Cardiac muscle cell (in vitro differentiated cells and primary cell): ENCODE data around the gene ZIC5. TPM values are rescaled to one million over a fixed set of nuclear protein-coding genes. Genes with fewer than 3 reads are reported as not detected.

ENCODE experiments used
- DNase-seq, 2 donors: peaks; one replicate each; pipeline versions ENCODE4 v3.0.0 to v3.0.0-alpha.2; 2010 to 2017; ENCODE audit warnings: low read depth in 1 of 2, low spot score in 1 of 2
- H3K27ac ChIP-seq: fragments of 200-600 bp; sonication (generic); 2 replicates; pipeline ENCODE4 v1.5.1; 2016
- H3K27me3 ChIP-seq: fragments of 200-600 bp; sonication (generic); 2 replicates; pipeline ENCODE4 v1.6.0; 2016; ENCODE audit warnings: control low read depth
- H3K36me3 ChIP-seq: fragments of 200-600 bp; sonication (generic); 2 replicates; pipeline ENCODE4 v1.5.1; 2016; ENCODE audit warnings: control low read depth
- H3K4me1 ChIP-seq: fragments of 200-600 bp; sonication (generic); 2 replicates; pipeline ENCODE4 v1.8.1; 2017; ENCODE audit warnings: low read depth, mild to moderate bottlenecking, mixed run types
- H3K4me3 ChIP-seq: fragments of 200-600 bp; sonication (generic); 2 replicates; pipeline ENCODE4 v1.5.1; 2016; ENCODE audit warnings: mild to moderate bottlenecking
- H3K9me3 ChIP-seq: fragments of 200-600 bp; sonication (generic); 2 replicates; pipeline ENCODE4 v1.5.1; 2017; ENCODE audit warnings: low read depth, mild to moderate bottlenecking, control low read depth
- polyA plus RNA-seq: library from polyadenylated mRNA; unstranded; fragments of >200 nt; fragmentation: Nextera tagmentation; extraction: Ambion mirVana; gene quantifications from 2 replicates; pipeline ENCODE4 v1.2.1, GENCODE V29; 2016
- total RNA-seq: library from RNA; depleted of rRNA; stranded (reverse); fragments of >200 nt; gene quantifications from 2 replicates; pipeline ENCODE4 v1.2.3, GENCODE V29; 2016
- TF ChIP-seq, protein P1 (sequence below): IDR thresholded peaks from 2 replicates; pipeline ENCODE4 v1.5.1; 2012; ENCODE audit warnings: low read depth, mild to moderate bottlenecking, low read length

ZIC5 gene
- total and polyA plus RNA-seq, 2 experiments from 2014 or later: 0.22 to 0.69 TPM

DNA sequence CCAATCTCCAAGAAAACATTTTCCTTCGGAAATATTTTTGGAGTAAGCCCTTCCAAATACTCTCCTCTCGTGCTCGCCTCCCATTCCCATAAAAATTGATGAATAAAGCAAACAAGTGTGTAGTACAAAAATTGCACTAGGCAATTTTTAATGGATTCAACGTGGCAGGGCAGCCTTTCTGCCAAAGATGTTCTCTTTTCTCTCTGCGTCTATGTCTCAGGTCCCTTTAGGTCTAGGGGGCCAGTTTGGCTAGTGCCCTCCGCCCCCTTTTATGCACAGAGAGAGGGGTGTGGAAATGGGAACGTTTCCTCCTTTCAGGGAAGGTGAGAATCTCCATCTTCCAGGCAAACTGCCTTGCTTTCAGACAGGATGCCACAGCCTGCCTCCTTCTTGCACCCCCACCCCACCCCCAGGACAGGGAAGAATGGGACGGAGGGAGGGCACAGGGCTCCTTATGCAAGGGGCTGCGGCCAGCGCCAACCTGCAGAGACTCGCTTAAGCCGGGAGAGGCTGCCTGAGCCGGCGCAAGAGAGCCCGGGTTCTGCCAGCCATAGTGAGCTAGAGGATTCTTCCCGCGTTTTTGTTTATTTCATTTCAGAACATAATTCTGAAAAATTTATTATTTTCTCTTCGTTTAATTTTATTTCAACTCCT, 7.4 kb upstream of the ZIC5 start:
- H3K9me3 ChIP-seq: no peaks in the 10 kb centered on the region
- no peaks in the 10 kb centered on the region for H3K36me3 ChIP-seq
- peak in 1 of 2 donors; percentile 59 for DNase-seq
- no peaks in the 10 kb centered on the region for H3K4me1 ChIP-seq
- H3K27me3 ChIP-seq: peaks cover 97% of the 10 kb centered on the region
- H3K4me3 ChIP-seq: peak overlapping the region; percentile 54
- TF ChIP-seq, protein P1, sequence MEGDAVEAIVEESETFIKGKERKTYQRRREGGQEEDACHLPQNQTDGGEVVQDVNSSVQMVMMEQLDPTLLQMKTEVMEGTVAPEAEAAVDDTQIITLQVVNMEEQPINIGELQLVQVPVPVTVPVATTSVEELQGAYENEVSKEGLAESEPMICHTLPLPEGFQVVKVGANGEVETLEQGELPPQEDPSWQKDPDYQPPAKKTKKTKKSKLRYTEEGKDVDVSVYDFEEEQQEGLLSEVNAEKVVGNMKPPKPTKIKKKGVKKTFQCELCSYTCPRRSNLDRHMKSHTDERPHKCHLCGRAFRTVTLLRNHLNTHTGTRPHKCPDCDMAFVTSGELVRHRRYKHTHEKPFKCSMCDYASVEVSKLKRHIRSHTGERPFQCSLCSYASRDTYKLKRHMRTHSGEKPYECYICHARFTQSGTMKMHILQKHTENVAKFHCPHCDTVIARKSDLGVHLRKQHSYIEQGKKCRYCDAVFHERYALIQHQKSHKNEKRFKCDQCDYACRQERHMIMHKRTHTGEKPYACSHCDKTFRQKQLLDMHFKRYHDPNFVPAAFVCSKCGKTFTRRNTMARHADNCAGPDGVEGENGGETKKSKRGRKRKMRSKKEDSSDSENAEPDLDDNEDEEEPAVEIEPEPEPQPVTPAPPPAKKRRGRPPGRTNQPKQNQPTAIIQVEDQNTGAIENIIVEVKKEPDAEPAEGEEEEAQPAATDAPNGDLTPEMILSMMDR: no peak
- H3K27ac ChIP-seq: no peak overlapping the region

DNA sequence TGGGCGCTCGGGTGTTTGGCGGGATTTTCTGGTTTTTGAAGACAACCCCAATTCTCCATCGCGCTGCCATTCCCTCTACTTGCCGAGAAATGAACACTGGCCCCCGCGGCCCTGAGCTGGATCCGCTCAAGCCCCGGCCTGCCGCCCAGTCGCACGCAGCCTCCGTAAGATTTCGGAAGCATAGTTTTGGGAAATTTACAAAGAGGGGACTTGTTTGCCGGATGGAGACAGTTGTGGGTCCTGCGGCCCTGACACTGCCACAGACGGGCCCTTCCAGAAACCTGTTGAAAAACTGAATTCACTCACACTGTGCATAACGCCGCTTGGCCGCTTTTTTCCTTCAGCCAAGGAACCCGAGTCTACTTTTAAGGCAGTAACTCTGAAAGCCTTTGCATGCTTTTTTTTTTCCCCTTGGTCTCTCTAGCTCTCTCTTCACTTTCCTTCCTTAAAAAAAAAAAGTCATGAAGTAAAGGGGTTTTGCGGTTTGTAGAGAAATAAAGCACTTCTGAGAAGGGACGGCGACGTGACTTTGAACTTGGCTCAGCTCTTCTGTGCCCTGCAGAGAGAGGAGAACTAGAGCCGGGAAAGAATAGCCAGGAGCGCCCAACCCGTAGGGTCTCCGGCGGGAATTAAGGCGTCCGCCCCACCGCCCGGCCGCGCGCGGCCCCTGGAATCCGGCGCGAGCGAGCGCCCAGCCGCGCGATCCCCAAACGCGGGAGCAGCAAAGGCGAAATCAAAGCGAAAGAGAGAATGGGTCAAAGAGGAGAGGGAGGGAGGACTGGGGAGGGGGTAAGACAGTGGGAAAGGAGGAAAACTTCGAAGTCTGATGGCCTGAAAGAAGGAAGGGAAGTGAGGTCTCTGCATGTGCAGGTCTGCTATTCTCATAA, 6.6 kb upstream of the ZIC5 start:
- Histone ChIP-seq H3K9me3 (no peaks in the 10 kb centered on the region), H3K4me1 (no peaks in the 10 kb centered on the region), H3K4me3 (peak overlapping the region; percentile 1), H3K27me3 (peaks cover 97% of the 10 kb centered on the region), H3K27ac (no peak overlapping the region), H3K36me3 (no peaks in the 10 kb centered on the region)
- DNase-seq: peak in 1 of 2 donors; percentile 18
- TF ChIP-seq, protein P1: no peak

DNA sequence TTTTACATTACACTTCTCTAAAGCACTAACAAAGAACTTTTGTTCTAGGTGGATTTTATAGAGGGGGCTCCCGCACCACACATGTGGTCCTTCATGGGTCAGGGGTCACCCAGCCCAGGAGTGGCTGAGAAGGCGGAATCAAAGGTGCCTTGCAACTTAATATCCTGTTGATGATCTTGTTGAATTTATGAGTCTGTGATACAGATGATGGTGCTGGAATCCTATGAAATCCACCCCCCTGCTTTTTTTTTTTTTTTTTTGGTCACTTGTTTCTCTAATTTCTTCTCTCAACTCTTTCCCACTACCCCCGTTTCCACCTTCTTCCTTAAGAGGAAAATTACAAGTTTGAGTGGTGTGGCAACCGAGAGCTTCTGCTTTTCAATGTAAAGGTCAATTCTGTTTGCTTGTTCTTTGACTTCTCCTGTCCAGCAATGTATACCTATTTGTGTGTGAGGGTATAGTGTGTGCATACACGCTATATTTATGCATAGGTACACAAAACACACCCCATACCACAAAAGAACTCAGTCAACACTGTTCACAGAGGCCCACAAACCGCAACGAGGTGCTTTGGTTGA, 5.9 kb upstream of the ZIC5 start:
- H3K27me3 ChIP-seq: peaks cover 97% of the 10 kb centered on the region
- TF ChIP-seq, protein P1: no peak
- no peaks in the 10 kb centered on the region for H3K36me3 ChIP-seq
- no peaks in the 10 kb centered on the region for H3K4me1 ChIP-seq
- no peaks in the 10 kb centered on the region for H3K9me3 ChIP-seq
- no peak overlapping the region for H3K27ac ChIP-seq
- DNase-seq: no peak
- H3K4me3 ChIP-seq: no peak overlapping the region

DNA sequence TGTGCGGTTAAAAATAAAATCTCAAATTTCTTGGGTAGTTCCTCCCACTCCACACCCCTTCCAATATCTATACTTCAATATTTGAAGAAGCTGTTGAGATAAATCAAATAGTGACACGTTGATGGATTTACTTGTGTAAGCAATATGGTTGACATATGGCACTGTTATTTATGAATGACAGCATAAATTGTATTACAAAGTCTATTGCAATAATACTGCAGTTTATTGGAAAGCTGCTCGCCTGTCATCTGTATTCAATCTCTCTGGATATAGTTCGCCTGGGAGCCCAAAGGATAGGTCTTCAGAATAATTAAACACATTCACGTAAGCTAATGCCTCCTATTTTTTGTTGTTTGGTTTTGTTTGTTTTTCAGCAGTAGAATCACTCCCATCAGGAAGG, 5.0 kb upstream of the ZIC5 start:
- TF ChIP-seq, protein P1: no peak
- no peak overlapping the region for H3K4me3 ChIP-seq
- DNase-seq: no peak
- no peak overlapping the region for H3K27ac ChIP-seq
- H3K9me3 ChIP-seq: no peaks in the 10 kb centered on the region
- peaks cover 97% of the 10 kb centered on the region for H3K27me3 ChIP-seq
- H3K4me1 ChIP-seq: no peaks in the 10 kb centered on the region
- no peaks in the 10 kb centered on the region for H3K36me3 ChIP-seq

DNA sequence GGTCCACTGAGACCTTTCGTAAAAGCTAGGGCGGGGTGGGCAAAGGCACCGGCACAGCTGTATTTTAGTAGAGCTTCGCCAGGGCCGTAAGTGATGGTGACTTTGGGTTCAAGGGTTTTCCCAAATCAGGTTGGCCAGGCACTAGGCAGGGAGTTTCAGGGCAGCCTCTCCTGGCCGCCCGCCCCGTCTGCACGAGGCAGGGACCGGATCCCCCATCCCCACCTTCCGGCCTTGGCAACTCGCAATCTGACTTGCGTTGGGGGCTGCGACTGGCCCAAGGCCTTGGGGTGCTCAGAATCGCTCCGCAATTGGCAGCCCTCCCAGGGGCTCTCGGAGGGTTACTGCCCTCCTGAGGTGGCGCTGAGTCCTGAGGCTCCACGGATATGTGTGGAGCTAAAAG, 4.1 kb upstream of the ZIC5 start:
- no peak for DNase-seq
- TF ChIP-seq, protein P1: no peak
- H3K4me1 ChIP-seq: no peaks in the 10 kb centered on the region
- H3K4me3 ChIP-seq: no peak overlapping the region
- H3K36me3 ChIP-seq: no peaks in the 10 kb centered on the region
- H3K27me3 ChIP-seq: peaks cover 98% of the 10 kb centered on the region
- H3K9me3 ChIP-seq: no peaks in the 10 kb centered on the region
- H3K27ac ChIP-seq: no peak overlapping the region
